ENCODE data around the gene OR8D4. TPM values are rescaled to one million over a fixed set of nuclear protein-coding genes. Genes with fewer than 3 reads are reported as not detected.
A peak's percentile ranks its signal among the peaks of the same experiment; 100 is the strongest.

The OR8D4 gene
- total and polyA plus RNA-seq, 10 of the 15 experiments (the other 5 are each of a cell fraction or from before 2014, with no cell fraction given): not detected

DNA sequence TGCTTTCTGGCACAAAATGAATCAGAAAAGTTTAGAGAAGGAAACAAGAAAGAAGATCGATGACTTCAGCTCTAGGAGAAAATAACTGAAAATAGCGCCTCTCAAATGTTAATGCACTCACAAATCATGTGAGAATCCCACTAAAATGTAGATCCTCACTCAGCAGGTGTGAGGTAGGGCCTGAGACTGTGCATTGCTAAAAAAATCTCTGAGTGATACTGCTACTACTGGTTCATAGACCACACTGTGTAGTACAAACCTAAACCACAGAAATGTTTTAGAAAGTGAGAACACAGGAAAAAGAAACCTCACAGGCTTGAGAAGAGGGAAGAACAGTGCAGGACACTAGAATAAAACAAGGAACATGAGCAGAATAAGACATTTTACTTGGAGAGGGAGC, 2.0 kb downstream of the OR8D4 start:
- DNase-seq (ENCODE audit: low read depth, low spot score) (no peak), FAIRE-seq (no peak), ATAC-seq (peak; percentile 54)
- ChIA-PET CTCF (no interaction called here), RAD21 (ENCODE audit: unreplicated experiment) (no interaction called here), SMC1A (ENCODE audit: uncharacterized antibody, unreplicated experiment) (no interaction called here), POLR2A (no interaction called here)
- Histone ChIP-seq H3K4me2 (ENCODE audit: control insufficient read depth, insufficient read depth) (no peak overlapping the region), H3K79me2 (ENCODE audit: control insufficient read depth, insufficient read depth, low read length) (no peaks in the 10 kb centered on the region), H3K9ac (ENCODE audit: control insufficient read depth, insufficient read depth, low read length) (no peak overlapping the region), H3K27ac (ENCODE audit: control insufficient read depth, insufficient read depth) (no peak overlapping the region), H4K20me1 (ENCODE audit: control insufficient read depth, insufficient read depth) (no peaks in the 10 kb centered on the region), H2AFZ (ENCODE audit: control insufficient read depth, low read depth, low read length) (no peak overlapping the region), H3K36me3 (ENCODE audit: control insufficient read depth in 2 of 2, insufficient read depth in 2 of 2, low read length in 1 of 2) (no peaks in the 10 kb centered on the region), H3K27me3 (replicated peaks in 1 of 2; ENCODE audit: control insufficient read depth in 2 of 2, insufficient read depth in 2 of 2, low read length in 1 of 2) (no peaks in the 10 kb centered on the region; a peak in 1 of 4 replicates), H3K4me3 (no peak overlapping the region), H3K4me1 (ENCODE audit: control insufficient read depth, insufficient read depth, low read length) (peaks cover 6% of the 10 kb centered on the region; the same call in 1 of the 2 replicates), H3K9me3 (replicated peaks; ENCODE audit: control insufficient read depth, insufficient read depth, low read length) (no peaks in the 10 kb centered on the region)
- in situ Hi-C loops (cut with MboI): no loop called here
- intact Hi-C loops (cut with micrococcal nuclease; ENCODE audit: unreplicated experiment): no loop called here
- WGBS (ENCODE audit: insufficient coverage, insufficient replicate concordance, low lambda C conversion rate, missing lambda C conversion rate): 3% methylated on average over 2 of the region's 2 CpGs
- BruUV-seq (replicated peaks): no TSS peak
- TF ChIP-seq, protein P1, sequence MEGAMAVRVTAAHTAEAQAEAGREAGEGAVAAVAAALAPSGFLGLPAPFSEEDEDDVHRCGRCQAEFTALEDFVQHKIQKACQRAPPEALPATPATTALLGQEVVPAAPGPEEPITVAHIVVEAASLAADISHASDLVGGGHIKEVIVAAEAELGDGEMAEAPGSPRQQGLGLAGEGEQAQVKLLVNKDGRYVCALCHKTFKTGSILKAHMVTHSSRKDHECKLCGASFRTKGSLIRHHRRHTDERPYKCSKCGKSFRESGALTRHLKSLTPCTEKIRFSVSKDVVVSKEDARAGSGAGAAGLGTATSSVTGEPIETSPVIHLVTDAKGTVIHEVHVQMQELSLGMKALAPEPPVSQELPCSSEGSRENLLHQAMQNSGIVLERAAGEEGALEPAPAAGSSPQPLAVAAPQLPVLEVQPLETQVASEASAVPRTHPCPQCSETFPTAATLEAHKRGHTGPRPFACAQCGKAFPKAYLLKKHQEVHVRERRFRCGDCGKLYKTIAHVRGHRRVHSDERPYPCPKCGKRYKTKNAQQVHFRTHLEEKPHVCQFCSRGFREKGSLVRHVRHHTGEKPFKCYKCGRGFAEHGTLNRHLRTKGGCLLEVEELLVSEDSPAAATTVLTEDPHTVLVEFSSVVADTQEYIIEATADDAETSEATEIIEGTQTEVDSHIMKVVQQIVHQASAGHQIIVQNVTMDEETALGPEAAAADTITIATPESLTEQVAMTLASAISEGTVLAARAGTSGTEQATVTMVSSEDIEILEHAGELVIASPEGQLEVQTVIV (IDR thresholded peaks at IDR 0.05; ENCODE audit: borderline replicate concordance, partially characterized antibody): no peak
- TF ChIP-seq RUNX3 (IDR thresholded peaks at IDR 0.05; ENCODE audit: low read length) (peak; percentile 94), IKZF2 (IDR thresholded peaks at IDR 0.05) (peak in 1 of 2 experiments; percentile 17; a peak in 2 of 4 replicates), BMI1 (IDR thresholded peaks at IDR 0.05; ENCODE audit: borderline replicate concordance) (no peak), EED (IDR thresholded peaks at IDR 0.05; ENCODE audit: low read depth) (peak; percentile 79), MLLT1 (IDR thresholded peaks at IDR 0.05) (no peak), FOXK2 (IDR thresholded peaks at IDR 0.05) (no peak), JUNB (IDR thresholded peaks at IDR 0.05) (peak; percentile 77), HCFC1 (IDR thresholded peaks at IDR 0.05; ENCODE audit: low read length) (no peak), NKRF (conservative IDR thresholded peaks at IDR 0.05) (no peak), NR2F1 (conservative IDR thresholded peaks at IDR 0.05) (no peak), ZNF592 (IDR thresholded peaks at IDR 0.05) (no peak)
- TF ChIP-seq, protein P2, sequence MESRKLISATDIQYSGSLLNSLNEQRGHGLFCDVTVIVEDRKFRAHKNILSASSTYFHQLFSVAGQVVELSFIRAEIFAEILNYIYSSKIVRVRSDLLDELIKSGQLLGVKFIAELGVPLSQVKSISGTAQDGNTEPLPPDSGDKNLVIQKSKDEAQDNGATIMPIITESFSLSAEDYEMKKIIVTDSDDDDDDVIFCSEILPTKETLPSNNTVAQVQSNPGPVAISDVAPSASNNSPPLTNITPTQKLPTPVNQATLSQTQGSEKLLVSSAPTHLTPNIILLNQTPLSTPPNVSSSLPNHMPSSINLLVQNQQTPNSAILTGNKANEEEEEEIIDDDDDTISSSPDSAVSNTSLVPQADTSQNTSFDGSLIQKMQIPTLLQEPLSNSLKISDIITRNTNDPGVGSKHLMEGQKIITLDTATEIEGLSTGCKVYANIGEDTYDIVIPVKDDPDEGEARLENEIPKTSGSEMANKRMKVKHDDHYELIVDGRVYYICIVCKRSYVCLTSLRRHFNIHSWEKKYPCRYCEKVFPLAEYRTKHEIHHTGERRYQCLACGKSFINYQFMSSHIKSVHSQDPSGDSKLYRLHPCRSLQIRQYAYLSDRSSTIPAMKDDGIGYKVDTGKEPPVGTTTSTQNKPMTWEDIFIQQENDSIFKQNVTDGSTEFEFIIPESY (IDR thresholded peaks at IDR 0.05): no peak

Measured in GM12878 (cell line).